Stimulated activated naive CD8-positive, alpha-beta T cell treated with anti-CD3 and anti-CD28 coated beads, Interleukin-15, Interleukin-2, amounts not matched to agents 100 U/mL and 50 U/mL, for 24 hours (primary cell): ENCODE data around the gene MANBA.
"Not testable (repeated sequence)": the region's sequence is repeated elsewhere in the genome, so short reads cannot be mapped to it uniquely, and the experiment has no call there.

Experiments
- ATAC-seq: fragments of 150-1000 bp; cut with Tn5 transposase; one replicate; pipeline ENCODE4 v1.10.0; 2021
- DNase-seq: peaks from one replicate; pipeline ENCODE4 v3.0.0; 2021

The MANBA gene

GRCh38 chr4:102722740-102723139, 38.0 kb downstream of the MANBA start:
- DNase-seq: no peak
- no peak for ATAC-seq

GRCh38 chr4:102718833-102719575, 41.8 kb downstream of the MANBA start:
- not testable (repeated sequence) for ATAC-seq, DNase-seq

GRCh38 chr4:102717448-102718092, 43.2 kb downstream of the MANBA start:
- no peak for ATAC-seq
- DNase-seq: no peak

GRCh38 chr4:102715057-102715456, 45.7 kb downstream of the MANBA start:
- no peak for DNase-seq
- ATAC-seq: no peak

GRCh38 chr4:102713774-102714173, 47.0 kb downstream of the MANBA start:
- not testable (repeated sequence) for ATAC-seq, DNase-seq

- ATAC-seq: no peak
- DNase-seq: no peak
Observed at GRCh38 chr4:102713096-102713495, 47.7 kb downstream of the MANBA start.

- ATAC-seq (no peak), DNase-seq (no peak)
Observed at GRCh38 chr4:102710986-102711385, 49.8 kb downstream of the MANBA start.

GRCh38 chr4:102709060-102709459, 51.7 kb downstream of the MANBA start:
- DNase-seq, ATAC-seq: not testable (repeated sequence)

GRCh38 chr4:102707150-102707549, 53.6 kb downstream of the MANBA start:
- no peak for DNase-seq
- ATAC-seq: no peak

- ATAC-seq: no peak
- no peak for DNase-seq
Observed at GRCh38 chr4:102705391-102705935, 55.3 kb downstream of the MANBA start.

- DNase-seq: no peak
- ATAC-seq: no peak
Observed at GRCh38 chr4:102696758-102697157, 64.0 kb downstream of the MANBA start.

GRCh38 chr4:102694791-102695190, 66.0 kb downstream of the MANBA start:
- DNase-seq (no peak), ATAC-seq (no peak)

GRCh38 chr4:102693861-102694260, 66.9 kb downstream of the MANBA start:
- no peak for DNase-seq
- ATAC-seq: no peak

GRCh38 chr4:102693262-102693850, 67.4 kb downstream of the MANBA start:
- no peak for DNase-seq
- no peak for ATAC-seq

- ATAC-seq: no peak
- DNase-seq: no peak
Observed at GRCh38 chr4:102692474-102692873, 68.3 kb downstream of the MANBA start.

GRCh38 chr4:102687982-102688433, 72.8 kb downstream of the MANBA start:
- DNase-seq: no peak
- no peak for ATAC-seq

- DNase-seq (no peak), ATAC-seq (no peak)
Observed at GRCh38 chr4:102687373-102687981, 73.3 kb downstream of the MANBA start.

- DNase-seq (no peak), ATAC-seq (no peak)
Observed at GRCh38 chr4:102685768-102686167, 75.0 kb downstream of the MANBA start.

GRCh38 chr4:102684610-102685052, 76.1 kb downstream of the MANBA start:
- DNase-seq (no peak), ATAC-seq (no peak)

- ATAC-seq (no peak), DNase-seq (no peak)
Observed at GRCh38 chr4:102683881-102684609, 76.7 kb downstream of the MANBA start.

GRCh38 chr4:102678695-102679335, 82.0 kb downstream of the MANBA start:
- DNase-seq (no peak), ATAC-seq (no peak)
